ENCODE results near the gene ERGIC1. TPM values are rescaled to one million over a fixed set of nuclear protein-coding genes. Genes with fewer than 3 reads are reported as not detected.

ERGIC1 gene
- total RNA-seq, 2 donors from 2014 or later = 77.3 to 90.8 TPM

Other genes starting within 250 kb of the ERGIC1 start
- gene NEURL1B, start 193.0 kb upstream of the ERGIC1 start, total RNA-seq = 10 to 100 TPM; 20.6 to 33.6 TPM
- 100 to 1,000 TPM; 126 to 228 TPM for gene DUSP1, start 63.1 kb upstream of the ERGIC1 start, total RNA-seq
- 10 to 100 TPM; 22.4 to 22.6 TPM for gene RPL26L1, start 125.2 kb downstream of the ERGIC1 start, total RNA-seq
- gene ATP6V0E1, start 149.5 kb downstream of the ERGIC1 start, total RNA-seq = 100 to 1,000 TPM; 204 to 208 TPM
- 10 to 100 TPM; 13.2 to 23.9 TPM for gene CREBRF, start 222.1 kb downstream of the ERGIC1 start, total RNA-seq

Measured in left cardiac atrium (tissue), 2 donors.